GM12892 (cell line): ENCODE results near the gene NEDD4L.

Source experiments
- POLR2A ChIP-seq: IDR thresholded peaks from 2 replicates; pipeline ENCODE4 v1.6.1; 2011; ENCODE audit warnings: low read depth, low read length, control low read depth
- POLR2AphosphoS5 ChIP-seq: IDR thresholded peaks from 2 replicates; pipeline ENCODE4 v1.6.1; 2011; ENCODE audit warnings: low read depth, low read length, control low read depth

DNA sequence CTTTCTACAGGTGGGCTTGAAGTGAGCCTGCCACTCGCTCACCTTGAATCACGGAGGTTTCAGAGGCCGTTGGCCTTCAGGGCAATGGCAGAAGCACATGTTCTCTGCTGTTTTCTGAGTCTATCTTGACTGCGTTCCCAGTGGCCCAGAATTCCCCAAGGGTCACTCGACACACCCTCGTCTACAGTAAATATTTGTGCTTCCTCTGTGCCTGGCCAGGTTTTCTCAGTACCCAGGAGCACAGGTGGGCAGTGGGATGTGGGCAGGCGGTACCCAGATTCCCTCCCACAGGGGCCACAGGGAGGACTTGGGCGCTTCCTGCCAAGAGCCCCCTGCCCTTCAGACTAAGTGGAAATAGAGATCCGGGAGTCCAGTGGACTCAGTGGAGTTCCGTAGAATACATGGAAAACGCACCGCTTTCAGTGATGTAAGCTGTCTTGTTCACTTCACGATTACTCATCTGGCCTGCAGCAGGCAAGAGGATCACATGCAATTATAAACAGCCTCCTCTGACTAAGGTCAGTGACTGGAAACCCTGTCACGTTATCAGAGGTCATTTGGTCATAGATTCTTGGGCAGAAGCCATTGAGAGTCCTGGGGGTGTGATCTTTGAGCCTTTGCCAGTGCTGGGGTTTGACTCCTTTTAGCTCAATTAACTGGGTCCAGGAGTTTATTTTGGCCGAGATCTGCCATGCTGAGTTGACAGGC, 179.8 kb downstream of the NEDD4L start:
- TF ChIP-seq POLR2A (no peak), POLR2AphosphoS5 (no peak)
